Suprapubic skin (tissue), 3 donors: ENCODE results near the gene LAYN.

Experiments
- CTCF ChIP-seq, 2 donors: fragments of 200-600 bp in 1 of 2; fragments of 450-650 bp in 1 of 2; sonication (generic) in 1 of 2; IDR thresholded peaks; one replicate each; pipeline ENCODE4 v1.5.1; 2016 to 2019; ENCODE audit warnings: antibody characterized with exemption in 2 of 2, mild to moderate bottlenecking in 1 of 2, moderate library complexity in 1 of 2
- POLR2A ChIP-seq, 2 donors: fragments of 450-650 bp; IDR thresholded peaks; one replicate each; pipeline ENCODE4 v1.6.1; 2017; ENCODE audit warnings: antibody characterized with exemption in 2 of 2, mild to moderate bottlenecking in 2 of 2, moderate library complexity in 2 of 2

GRCh38 chr11:111582881-111583280 is 42.4 kb downstream of the LAYN start:
- no peak for TF ChIP-seq POLR2A (IDR thresholded peaks at IDR 0.05)
- no peak for TF ChIP-seq CTCF (IDR thresholded peaks at IDR 0.05)
